ENCODE measurements around the gene INTS7.
"Not testable (repeated sequence)": the region's sequence is repeated elsewhere in the genome, so short reads cannot be mapped to it uniquely, and the experiment has no call there.

INTS7 gene

GRCh38 chr1:212012034-212012740 lies 23.2 kb downstream of the INTS7 start:
- Histone ChIP-seq H3K36me3 (ENCODE audit: control insufficient read depth in 1 of 2, insufficient read depth in 2 of 2, low read length in 2 of 2) (peaks cover 5 to 13% of the 10 kb centered on the region in 2 donors), H3K4me3 (ENCODE audit: low read depth in 1 of 2, low read length in 2 of 2) (no peak overlapping the region), H3K27ac (ENCODE audit: low read depth, low read length) (no peak overlapping the region), H3K27me3 (ENCODE audit: control insufficient read depth in 1 of 2, insufficient read depth in 2 of 2, low read length in 2 of 2) (no peaks in the 10 kb centered on the region), H3K9ac (ENCODE audit: low read depth in 1 of 2, low read length in 2 of 2) (no peak overlapping the region), H3K4me1 (ENCODE audit: control insufficient read depth in 1 of 2, insufficient read depth in 2 of 2, low read length in 2 of 2) (no peaks in the 10 kb centered on the region), H3K9me3 (ENCODE audit: control insufficient read depth in 1 of 2, low read length in 2 of 2) (no peaks in the 10 kb centered on the region)

DNA sequence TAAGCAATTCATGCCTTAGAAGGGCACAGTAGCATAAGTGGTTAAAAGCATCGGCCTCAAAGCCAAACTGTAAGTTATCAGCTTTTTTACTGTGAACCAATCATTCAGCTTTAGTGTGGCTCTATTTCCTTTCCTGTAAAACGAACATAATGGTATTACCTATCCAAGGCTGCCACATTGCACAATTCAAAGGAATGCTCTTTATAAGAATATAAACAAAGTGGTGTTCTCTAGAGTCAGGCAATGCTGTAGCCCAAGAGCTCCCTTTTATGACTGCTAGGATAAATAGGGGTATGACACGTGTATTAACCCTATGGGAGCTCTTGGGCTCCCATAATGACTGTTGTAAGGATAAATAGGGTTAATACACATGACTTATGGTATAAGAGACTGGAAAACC lies 25.4 kb downstream of the INTS7 start:
- Histone ChIP-seq H3K4me3 (ENCODE audit: low read depth in 1 of 2, low read length in 2 of 2) (no peak overlapping the region), H3K9ac (ENCODE audit: low read depth in 1 of 2, low read length in 2 of 2) (no peak overlapping the region), H3K9me3 (ENCODE audit: control insufficient read depth in 1 of 2, low read length in 2 of 2) (no peaks in the 10 kb centered on the region), H3K27ac (ENCODE audit: low read depth, low read length) (no peak overlapping the region), H3K27me3 (ENCODE audit: control insufficient read depth in 1 of 2, insufficient read depth in 2 of 2, low read length in 2 of 2) (no peaks in the 10 kb centered on the region), H3K4me1 (ENCODE audit: control insufficient read depth in 1 of 2, insufficient read depth in 2 of 2, low read length in 2 of 2) (no peaks in the 10 kb centered on the region), H3K36me3 (ENCODE audit: control insufficient read depth in 1 of 2, insufficient read depth in 2 of 2, low read length in 2 of 2) (peaks cover 7 to 16% of the 10 kb centered on the region in 2 donors)

GRCh38 chr1:212009561-212009960 lies 25.8 kb downstream of the INTS7 start:
- Histone ChIP-seq H3K9me3 (ENCODE audit: control insufficient read depth in 1 of 2, low read length in 2 of 2) (no peaks in the 10 kb centered on the region), H3K4me3 (ENCODE audit: low read depth in 1 of 2, low read length in 2 of 2) (no peak overlapping the region), H3K36me3 (ENCODE audit: control insufficient read depth in 1 of 2, insufficient read depth in 2 of 2, low read length in 2 of 2) (peaks cover 7 to 20% of the 10 kb centered on the region in 2 donors), H3K27ac (ENCODE audit: low read depth, low read length) (no peak overlapping the region), H3K9ac (ENCODE audit: low read depth in 1 of 2, low read length in 2 of 2) (no peak overlapping the region), H3K27me3 (ENCODE audit: control insufficient read depth in 1 of 2, insufficient read depth in 2 of 2, low read length in 2 of 2) (no peaks in the 10 kb centered on the region), H3K4me1 (ENCODE audit: control insufficient read depth in 1 of 2, insufficient read depth in 2 of 2, low read length in 2 of 2) (no peaks in the 10 kb centered on the region)

- no peak overlapping the region for H3K9ac ChIP-seq (ENCODE audit: low read depth in 1 of 2, low read length in 2 of 2)
- H3K36me3 ChIP-seq (ENCODE audit: control insufficient read depth in 1 of 2, insufficient read depth in 2 of 2, low read length in 2 of 2): peaks cover 7 to 15% of the 10 kb centered on the region in 2 donors
- no peak overlapping the region for H3K27ac ChIP-seq (ENCODE audit: low read depth, low read length)
- no peak overlapping the region for H3K4me3 ChIP-seq (ENCODE audit: low read depth in 1 of 2, low read length in 2 of 2)
- H3K9me3 ChIP-seq (ENCODE audit: control insufficient read depth in 1 of 2, low read length in 2 of 2): no peaks in the 10 kb centered on the region
- H3K27me3 ChIP-seq (ENCODE audit: control insufficient read depth in 1 of 2, insufficient read depth in 2 of 2, low read length in 2 of 2): no peaks in the 10 kb centered on the region
- H3K4me1 ChIP-seq (ENCODE audit: control insufficient read depth in 1 of 2, insufficient read depth in 2 of 2, low read length in 2 of 2): no peaks in the 10 kb centered on the region
Measured at GRCh38 chr1:212007886-212008285, 27.5 kb downstream of the INTS7 start.

DNA sequence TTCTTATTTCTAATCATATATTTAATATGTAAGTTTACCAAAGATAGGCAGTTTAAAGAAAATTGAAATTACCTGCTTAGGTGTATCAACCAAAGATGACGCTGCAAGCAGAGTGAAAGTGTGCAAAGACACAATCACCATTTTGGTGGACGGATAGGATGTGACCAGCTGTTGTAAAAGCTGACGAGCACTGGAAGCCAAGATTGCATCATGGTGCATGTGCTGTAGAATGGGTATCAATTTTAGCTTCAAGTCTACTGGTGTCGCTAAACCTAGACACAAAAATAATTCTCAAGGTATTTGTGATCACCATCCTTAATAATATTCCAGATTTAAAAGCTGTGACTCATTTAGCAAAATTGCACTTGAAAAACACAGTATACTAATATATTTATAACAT lies 28.2 kb downstream of the INTS7 start:
- peaks cover 7 to 19% of the 10 kb centered on the region in 2 donors for H3K36me3 ChIP-seq (ENCODE audit: control insufficient read depth in 1 of 2, insufficient read depth in 2 of 2, low read length in 2 of 2)
- no peak overlapping the region for H3K4me3 ChIP-seq (ENCODE audit: low read depth in 1 of 2, low read length in 2 of 2)
- H3K4me1 ChIP-seq (ENCODE audit: control insufficient read depth in 1 of 2, insufficient read depth in 2 of 2, low read length in 2 of 2): no peaks in the 10 kb centered on the region
- H3K27me3 ChIP-seq (ENCODE audit: control insufficient read depth in 1 of 2, insufficient read depth in 2 of 2, low read length in 2 of 2): no peaks in the 10 kb centered on the region
- no peaks in the 10 kb centered on the region for H3K9me3 ChIP-seq (ENCODE audit: control insufficient read depth in 1 of 2, low read length in 2 of 2)
- no peak overlapping the region for H3K9ac ChIP-seq (ENCODE audit: low read depth in 1 of 2, low read length in 2 of 2)
- H3K27ac ChIP-seq (ENCODE audit: low read depth, low read length): no peak overlapping the region

DNA sequence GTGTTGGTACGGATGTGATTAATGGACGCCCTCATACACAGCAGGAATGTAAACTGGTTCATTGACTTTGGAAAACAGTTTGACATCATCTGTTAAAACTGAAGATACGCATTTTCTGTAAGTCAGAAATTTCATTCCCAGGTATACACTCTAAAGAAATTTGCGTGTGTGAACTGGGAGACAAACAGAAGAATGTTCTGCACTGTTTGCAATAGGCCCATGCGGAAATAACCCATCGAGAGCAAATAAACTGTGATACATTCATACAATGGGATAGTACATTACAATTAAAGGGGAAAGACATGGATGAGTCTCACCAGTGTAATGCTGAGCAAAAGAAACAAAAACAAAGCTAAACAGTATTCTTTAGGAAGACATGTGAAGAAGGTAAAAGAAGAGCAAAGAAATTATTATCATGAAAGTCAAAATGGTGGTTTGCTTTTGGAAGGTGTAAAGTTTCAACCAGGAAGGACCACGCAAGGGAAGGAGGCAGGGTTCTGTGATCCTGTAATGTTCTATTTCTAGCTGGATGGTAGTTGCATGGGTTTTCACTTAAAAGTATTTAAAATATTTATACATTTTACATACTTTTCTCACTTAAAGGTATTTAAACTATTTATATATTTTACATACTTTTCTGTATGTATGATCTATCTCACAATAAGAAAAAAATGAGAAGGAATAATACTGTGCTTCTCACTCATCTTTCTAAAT lies 30.3 kb downstream of the INTS7 start:
- H3K9ac ChIP-seq (ENCODE audit: low read depth in 1 of 2, low read length in 2 of 2): no peak overlapping the region
- H3K4me1 ChIP-seq (ENCODE audit: control insufficient read depth in 1 of 2, insufficient read depth in 2 of 2, low read length in 2 of 2): no peaks in the 10 kb centered on the region
- H3K36me3 ChIP-seq (ENCODE audit: control insufficient read depth in 1 of 2, insufficient read depth in 2 of 2, low read length in 2 of 2): peaks cover 2 to 19% of the 10 kb centered on the region in 2 donors
- no peaks in the 10 kb centered on the region for H3K9me3 ChIP-seq (ENCODE audit: control insufficient read depth in 1 of 2, low read length in 2 of 2)
- no peak overlapping the region for H3K27ac ChIP-seq (ENCODE audit: low read depth, low read length)
- H3K27me3 ChIP-seq (ENCODE audit: control insufficient read depth in 1 of 2, insufficient read depth in 2 of 2, low read length in 2 of 2): no peaks in the 10 kb centered on the region
- H3K4me3 ChIP-seq (ENCODE audit: low read depth in 1 of 2, low read length in 2 of 2): no peak overlapping the region

DNA sequence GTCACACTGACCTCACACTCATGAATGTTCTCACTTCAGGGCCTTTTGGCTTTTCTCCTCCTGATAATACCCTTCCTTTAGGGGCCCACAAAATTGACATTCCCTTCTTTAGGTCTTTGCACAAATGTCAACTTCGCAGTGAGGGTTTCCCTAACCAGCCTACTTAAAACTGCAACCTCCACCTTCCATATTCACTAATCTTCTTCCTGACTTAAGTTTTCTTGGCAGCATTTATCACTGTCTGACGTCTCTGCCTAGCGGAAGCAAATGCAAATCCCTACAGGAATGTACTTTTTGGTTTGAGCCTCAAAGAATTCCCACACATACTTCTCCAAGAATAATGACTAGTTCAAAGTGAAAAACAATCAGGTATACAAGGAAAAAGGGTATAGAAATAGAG lies 32.8 kb downstream of the INTS7 start:
- Histone ChIP-seq H3K9ac (ENCODE audit: low read depth in 1 of 2, low read length in 2 of 2) (no peak overlapping the region), H3K4me1 (ENCODE audit: control insufficient read depth in 1 of 2, insufficient read depth in 2 of 2, low read length in 2 of 2) (no peaks in the 10 kb centered on the region), H3K4me3 (ENCODE audit: low read depth in 1 of 2, low read length in 2 of 2) (no peak overlapping the region), H3K36me3 (ENCODE audit: control insufficient read depth in 1 of 2, insufficient read depth in 2 of 2, low read length in 2 of 2) (peaks cover 8 to 20% of the 10 kb centered on the region in 2 donors), H3K9me3 (ENCODE audit: control insufficient read depth in 1 of 2, low read length in 2 of 2) (no peaks in the 10 kb centered on the region), H3K27ac (ENCODE audit: low read depth, low read length) (no peak overlapping the region), H3K27me3 (ENCODE audit: control insufficient read depth in 1 of 2, insufficient read depth in 2 of 2, low read length in 2 of 2) (no peaks in the 10 kb centered on the region)

- H3K36me3 ChIP-seq (ENCODE audit: control insufficient read depth in 1 of 2, insufficient read depth in 2 of 2, low read length in 2 of 2): peaks cover 6 to 13% of the 10 kb centered on the region in 2 donors
- H3K9me3 ChIP-seq (ENCODE audit: control insufficient read depth in 1 of 2, low read length in 2 of 2); H3K27ac ChIP-seq (ENCODE audit: low read depth, low read length); H3K4me3 ChIP-seq (ENCODE audit: low read depth in 1 of 2, low read length in 2 of 2); H3K27me3 ChIP-seq (ENCODE audit: control insufficient read depth in 1 of 2, insufficient read depth in 2 of 2, low read length in 2 of 2); H3K9ac ChIP-seq (ENCODE audit: low read depth in 1 of 2, low read length in 2 of 2); H3K4me1 ChIP-seq (ENCODE audit: control insufficient read depth in 1 of 2, insufficient read depth in 2 of 2, low read length in 2 of 2): not testable (repeated sequence)
Measured at GRCh38 chr1:211997426-211997825, 37.9 kb downstream of the INTS7 start.

GRCh38 chr1:211991695-211992094 lies 43.7 kb downstream of the INTS7 start:
- H3K36me3 ChIP-seq (ENCODE audit: control insufficient read depth in 1 of 2, insufficient read depth in 2 of 2, low read length in 2 of 2): peaks cover 0 to 11% of the 10 kb centered on the region in 2 donors
- H3K4me1 ChIP-seq (ENCODE audit: control insufficient read depth in 1 of 2, insufficient read depth in 2 of 2, low read length in 2 of 2): no peaks in the 10 kb centered on the region
- no peaks in the 10 kb centered on the region for H3K9me3 ChIP-seq (ENCODE audit: control insufficient read depth in 1 of 2, low read length in 2 of 2)
- no peak overlapping the region for H3K9ac ChIP-seq (ENCODE audit: low read depth in 1 of 2, low read length in 2 of 2)
- H3K27ac ChIP-seq (ENCODE audit: low read depth, low read length): no peak overlapping the region
- H3K27me3 ChIP-seq (ENCODE audit: control insufficient read depth in 1 of 2, insufficient read depth in 2 of 2, low read length in 2 of 2): no peaks in the 10 kb centered on the region
- H3K4me3 ChIP-seq (ENCODE audit: low read depth in 1 of 2, low read length in 2 of 2): no peak overlapping the region

GRCh38 chr1:211986628-211987254 lies 48.6 kb downstream of the INTS7 start:
- Histone ChIP-seq H3K27ac (ENCODE audit: low read depth, low read length) (no peak overlapping the region), H3K4me1 (ENCODE audit: control insufficient read depth in 1 of 2, insufficient read depth in 2 of 2, low read length in 2 of 2) (peaks cover 0 to 7% of the 10 kb centered on the region in 2 donors), H3K4me3 (ENCODE audit: low read depth in 1 of 2, low read length in 2 of 2) (no peak overlapping the region), H3K36me3 (ENCODE audit: control insufficient read depth in 1 of 2, insufficient read depth in 2 of 2, low read length in 2 of 2) (peaks cover 0 to 8% of the 10 kb centered on the region in 2 donors), H3K9me3 (ENCODE audit: control insufficient read depth in 1 of 2, low read length in 2 of 2) (no peaks in the 10 kb centered on the region), H3K9ac (ENCODE audit: low read depth in 1 of 2, low read length in 2 of 2) (no peak overlapping the region), H3K27me3 (ENCODE audit: control insufficient read depth in 1 of 2, insufficient read depth in 2 of 2, low read length in 2 of 2) (no peaks in the 10 kb centered on the region)
